ENCODE data around the gene TENM4.

DNA sequence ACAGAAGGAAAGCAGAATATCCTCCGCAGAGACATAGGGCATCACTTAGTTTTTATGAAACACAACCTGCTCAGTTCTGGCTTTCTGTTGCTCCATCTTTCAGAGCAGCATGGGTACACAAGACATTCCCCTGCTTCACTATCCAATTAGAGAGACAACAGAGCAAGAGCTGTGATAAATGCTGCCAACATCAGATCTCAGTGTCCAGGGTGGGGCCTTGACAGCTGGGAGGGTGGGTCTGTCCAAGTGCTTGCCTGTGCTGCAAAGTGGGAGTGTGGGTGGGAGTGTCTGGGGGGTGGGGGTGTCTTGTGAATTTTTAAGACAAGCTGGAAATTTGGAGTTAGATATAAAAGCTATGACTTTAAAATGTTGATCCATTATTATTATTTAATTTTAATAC is 369.6 kb downstream of the TENM4 start:
- TF ChIP-seq, protein P1, sequence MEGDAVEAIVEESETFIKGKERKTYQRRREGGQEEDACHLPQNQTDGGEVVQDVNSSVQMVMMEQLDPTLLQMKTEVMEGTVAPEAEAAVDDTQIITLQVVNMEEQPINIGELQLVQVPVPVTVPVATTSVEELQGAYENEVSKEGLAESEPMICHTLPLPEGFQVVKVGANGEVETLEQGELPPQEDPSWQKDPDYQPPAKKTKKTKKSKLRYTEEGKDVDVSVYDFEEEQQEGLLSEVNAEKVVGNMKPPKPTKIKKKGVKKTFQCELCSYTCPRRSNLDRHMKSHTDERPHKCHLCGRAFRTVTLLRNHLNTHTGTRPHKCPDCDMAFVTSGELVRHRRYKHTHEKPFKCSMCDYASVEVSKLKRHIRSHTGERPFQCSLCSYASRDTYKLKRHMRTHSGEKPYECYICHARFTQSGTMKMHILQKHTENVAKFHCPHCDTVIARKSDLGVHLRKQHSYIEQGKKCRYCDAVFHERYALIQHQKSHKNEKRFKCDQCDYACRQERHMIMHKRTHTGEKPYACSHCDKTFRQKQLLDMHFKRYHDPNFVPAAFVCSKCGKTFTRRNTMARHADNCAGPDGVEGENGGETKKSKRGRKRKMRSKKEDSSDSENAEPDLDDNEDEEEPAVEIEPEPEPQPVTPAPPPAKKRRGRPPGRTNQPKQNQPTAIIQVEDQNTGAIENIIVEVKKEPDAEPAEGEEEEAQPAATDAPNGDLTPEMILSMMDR (IDR thresholded peaks at IDR 0.05), result no peak
- no peak for TF ChIP-seq POLR2A (IDR thresholded peaks at IDR 0.05)

Data from heart left ventricle (tissue), 13 donors.